Hippocampal formation (tissue), 2 donors: ENCODE data around the gene LRCOL1.
A peak's percentile ranks its signal among the peaks of the same experiment; 100 is the strongest.
"Not testable (repeated sequence)": the region's sequence is repeated elsewhere in the genome, so short reads cannot be mapped to it uniquely, and the experiment has no call there.

Experiments
- DNase-seq, 2 donors: peaks; one replicate each; lab custom pipeline; 2025; lab: John Stamatoyannopoulos, UW

LRCOL1 gene

DNA sequence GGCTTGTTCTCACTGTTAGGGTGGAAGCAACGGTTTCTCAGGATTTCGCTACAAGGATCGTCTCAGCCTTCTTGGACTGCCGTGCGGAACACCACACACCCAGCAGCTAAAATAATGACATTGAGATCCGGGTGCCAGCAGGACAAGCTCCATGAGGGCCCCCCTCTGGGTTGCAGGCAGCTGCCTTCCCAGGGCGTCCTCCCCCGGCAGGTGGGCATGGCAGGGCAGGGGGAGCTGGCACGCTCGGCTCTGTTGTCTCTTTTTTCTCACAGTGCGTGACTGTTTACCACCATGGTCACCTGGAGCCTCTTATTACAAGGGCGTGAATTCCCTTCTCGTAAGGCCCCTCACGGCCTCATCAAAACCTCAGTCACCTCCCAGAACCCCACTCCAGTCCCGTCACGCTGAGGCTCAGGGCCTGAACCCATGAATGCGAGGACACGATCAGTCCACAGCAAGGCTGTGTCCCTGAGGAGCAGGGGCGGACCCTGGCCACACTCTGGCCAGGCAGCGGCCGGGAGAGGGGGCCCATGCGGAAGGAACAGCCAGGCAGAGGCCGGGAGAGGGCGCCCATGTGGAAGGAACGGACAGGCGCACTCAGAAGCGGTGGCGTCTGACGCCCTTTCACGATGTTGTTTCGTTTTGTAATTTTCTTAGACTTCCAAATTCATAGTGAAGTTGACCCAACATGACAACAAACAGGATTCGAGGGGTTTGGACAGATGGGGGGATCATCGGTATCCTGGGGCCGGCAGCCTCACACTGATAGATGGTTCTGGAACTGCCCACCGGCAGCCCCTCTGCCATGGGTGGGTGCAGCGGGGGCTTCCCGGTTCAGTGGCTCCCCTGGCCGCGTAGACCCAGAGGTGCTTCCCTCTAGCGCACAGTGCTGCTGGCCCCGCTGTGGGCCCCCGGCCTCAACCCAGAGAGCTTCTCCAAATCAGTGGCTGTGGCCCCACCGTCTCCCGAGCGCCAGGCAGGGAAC, 10.0 kb downstream of the LRCOL1 start:
- DNase-seq = peak; percentile 9 to 26

- not testable (repeated sequence) for DNase-seq
These were observed 10.9 kb downstream of the LRCOL1 start for GRCh38 chr12:132599502-132599901.

DNA sequence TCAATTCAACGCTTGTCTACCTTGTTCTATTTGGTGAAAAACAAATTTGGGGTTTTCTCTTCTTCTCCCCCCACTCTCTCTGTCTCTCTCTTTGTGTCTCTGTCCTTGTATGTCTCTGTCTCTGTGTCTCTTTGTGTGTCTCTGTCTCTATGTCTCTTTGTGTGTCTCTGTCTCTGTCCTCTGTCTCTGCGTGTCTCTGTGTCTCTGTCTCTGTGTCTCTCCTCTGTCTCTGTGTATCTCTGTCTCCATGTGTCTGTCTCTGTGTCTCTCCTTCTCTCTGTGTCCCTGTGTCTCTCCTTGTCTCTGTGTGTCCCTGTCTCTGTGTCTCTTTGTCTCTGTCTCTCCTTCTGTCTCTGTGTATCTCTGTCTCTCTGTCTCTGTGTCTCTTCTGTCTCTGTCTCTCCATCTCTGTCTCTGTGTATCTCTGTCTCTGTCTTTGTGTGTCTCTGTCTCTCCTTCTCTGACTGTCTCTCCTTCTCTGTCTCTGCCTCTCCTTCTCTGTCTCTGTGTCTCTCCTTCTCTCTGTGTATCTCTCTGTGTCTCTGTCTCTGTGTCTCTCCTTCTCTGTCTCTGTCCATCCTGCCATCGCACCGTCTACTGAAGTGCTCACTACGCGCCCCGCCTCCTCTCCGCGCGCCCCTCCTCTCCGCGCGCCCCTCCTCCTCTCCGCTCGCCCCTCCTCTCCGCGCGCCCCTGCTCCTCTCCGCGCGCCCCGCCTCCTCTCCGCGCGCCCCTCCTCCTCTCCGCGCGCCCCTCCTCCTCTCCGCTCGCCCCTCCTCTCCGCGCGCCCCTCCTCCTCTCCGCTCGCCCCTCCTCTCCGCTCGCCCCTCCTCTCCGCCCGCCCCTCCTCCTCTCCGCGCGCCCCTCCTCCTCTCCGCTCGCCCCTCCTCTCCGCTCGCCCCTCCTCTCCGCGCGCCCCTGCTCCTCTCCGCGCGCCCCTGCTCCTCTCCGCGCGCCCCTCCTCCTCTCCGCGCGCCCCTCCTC, 12.8 kb downstream of the LRCOL1 start:
- no peak for DNase-seq

GRCh38 chr12:132596016-132596415, 14.4 kb downstream of the LRCOL1 start:
- DNase-seq = no peak

DNA sequence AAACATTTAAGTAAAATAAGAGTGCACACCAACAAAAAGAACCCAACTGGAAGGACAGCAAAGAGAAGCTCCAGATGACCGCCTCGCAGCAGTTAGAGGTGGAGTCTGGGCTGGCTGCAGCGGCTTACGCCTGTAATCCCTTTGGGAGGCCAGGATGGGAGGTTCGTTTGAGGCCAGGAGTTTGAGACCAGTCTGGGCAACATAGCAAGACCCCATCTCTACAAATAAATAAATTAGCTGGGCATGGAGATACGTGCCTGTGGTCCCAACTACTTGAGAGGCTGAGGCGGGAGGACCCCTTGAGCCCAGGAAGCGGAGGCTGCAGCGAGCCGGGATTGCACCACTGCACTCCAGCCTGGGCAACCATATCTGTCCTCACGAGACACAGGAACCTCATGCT, 15.2 kb downstream of the LRCOL1 start:
- DNase-seq = no peak

DNA sequence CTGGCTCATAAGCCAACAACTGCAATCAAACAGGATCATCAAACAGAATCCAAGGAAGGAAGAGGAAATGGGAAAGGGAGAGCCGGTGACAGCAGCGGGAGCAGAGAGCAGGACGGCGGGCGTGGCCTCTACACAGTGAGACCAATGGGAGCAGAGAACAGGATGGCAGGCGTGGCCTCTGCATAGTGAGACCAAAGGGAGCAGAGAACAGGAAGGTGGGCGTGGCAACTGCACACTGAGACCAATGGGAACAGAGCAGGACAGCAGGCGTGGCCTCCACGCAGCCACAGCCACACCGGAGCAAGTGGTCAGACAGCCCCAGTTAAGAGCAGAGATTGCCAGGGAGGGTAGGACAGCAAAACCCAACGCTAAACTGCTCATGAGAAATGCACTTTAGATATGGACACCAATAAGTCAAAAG, 16.4 kb downstream of the LRCOL1 start:
- peak; percentile 75 to 82 for DNase-seq

GRCh38 chr12:132593521-132593920, 16.9 kb downstream of the LRCOL1 start:
- DNase-seq = no peak

- DNase-seq = no peak
These were observed 17.3 kb downstream of the LRCOL1 start for GRCh38 chr12:132593071-132593470.

GRCh38 chr12:132592282-132592970, 18.0 kb downstream of the LRCOL1 start:
- no peak for DNase-seq

GRCh38 chr12:132591107-132591935, 19.1 kb downstream of the LRCOL1 start:
- no peak for DNase-seq

DNA sequence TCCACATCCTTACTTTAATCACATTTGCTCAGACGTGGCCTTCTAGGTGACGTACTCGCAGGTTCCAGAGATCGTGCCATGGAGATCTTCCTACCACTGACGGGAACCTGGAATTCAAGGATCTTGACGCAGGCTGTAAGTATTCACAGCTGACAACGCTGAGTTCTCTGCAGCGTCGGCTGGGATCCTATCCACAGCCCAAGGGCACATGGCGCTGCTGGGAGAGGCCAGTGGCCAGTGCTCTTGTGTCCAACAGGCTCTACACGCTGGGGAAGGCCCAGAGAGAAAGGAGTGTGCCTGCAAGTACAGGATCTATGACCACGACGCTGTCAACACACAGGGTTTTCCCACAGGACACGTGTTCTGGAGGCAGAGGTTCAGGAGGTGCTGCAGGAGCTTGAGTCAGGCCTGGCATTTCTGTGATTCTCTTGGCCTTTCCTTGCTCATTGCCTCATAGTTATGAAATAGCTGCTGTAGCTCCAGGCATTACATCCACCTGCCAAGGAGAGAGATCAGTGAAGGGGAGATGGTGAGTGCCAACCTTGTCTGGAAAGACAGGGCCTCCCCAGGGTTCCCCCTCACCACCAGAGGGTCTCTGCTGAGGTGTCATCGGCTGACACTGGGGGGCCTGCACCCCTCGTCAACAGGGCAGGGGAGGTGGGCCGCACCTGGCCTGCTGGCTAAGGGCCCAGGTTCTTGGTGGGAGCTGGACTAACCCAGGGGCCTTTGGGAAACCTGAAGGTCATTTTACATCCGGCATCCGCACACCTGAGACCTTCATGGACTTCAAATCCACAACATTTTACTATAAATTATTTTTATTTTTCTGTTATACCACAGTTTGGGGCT, 21.3 kb downstream of the LRCOL1 start:
- DNase-seq = no peak

DNA sequence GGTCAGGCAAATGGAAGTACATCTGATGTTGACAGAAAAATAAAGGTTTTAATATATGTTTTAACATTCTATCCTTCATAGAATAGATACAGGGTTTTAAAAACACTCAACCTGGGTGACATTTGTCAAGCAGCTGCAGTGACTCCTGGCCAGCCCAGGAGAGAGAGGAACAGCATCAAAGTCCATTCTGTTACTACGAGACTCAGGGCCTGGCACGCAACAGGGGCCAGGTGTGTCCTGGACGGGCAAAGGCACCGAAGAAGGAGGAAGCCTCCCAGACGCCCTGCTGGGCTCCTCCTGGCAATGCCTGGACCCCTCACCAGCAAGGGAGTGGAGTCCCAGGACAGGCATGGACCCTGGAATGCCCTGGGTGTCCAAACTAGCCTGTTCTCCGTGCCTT, 22.1 kb downstream of the LRCOL1 start:
- no peak for DNase-seq

- DNase-seq = no peak
These were observed 22.6 kb downstream of the LRCOL1 start for GRCh38 chr12:132587781-132588180.

DNA sequence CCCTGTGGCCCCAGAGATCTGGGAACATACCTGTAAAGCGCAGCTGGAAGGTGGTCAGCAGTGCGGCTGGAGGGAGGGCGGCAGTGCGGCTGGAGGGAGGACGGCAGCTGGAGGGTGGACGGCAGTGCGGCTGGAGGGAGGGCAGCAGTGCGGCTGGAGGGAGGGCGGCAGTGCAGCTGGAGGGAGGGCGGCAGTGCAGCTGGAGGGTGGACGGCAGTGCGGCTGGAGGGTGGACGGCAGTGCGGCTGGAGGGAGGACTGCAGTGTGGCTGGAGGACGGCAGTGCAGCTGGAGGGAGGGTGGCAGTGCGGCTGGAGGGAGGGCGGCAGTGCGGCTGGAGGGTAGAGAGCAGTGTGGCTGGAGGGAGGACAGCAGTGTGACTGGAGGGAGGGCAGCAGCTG, 23.5 kb downstream of the LRCOL1 start:
- DNase-seq = no peak

GRCh38 chr12:132585177-132585576, 25.2 kb downstream of the LRCOL1 start:
- no peak for DNase-seq

DNA sequence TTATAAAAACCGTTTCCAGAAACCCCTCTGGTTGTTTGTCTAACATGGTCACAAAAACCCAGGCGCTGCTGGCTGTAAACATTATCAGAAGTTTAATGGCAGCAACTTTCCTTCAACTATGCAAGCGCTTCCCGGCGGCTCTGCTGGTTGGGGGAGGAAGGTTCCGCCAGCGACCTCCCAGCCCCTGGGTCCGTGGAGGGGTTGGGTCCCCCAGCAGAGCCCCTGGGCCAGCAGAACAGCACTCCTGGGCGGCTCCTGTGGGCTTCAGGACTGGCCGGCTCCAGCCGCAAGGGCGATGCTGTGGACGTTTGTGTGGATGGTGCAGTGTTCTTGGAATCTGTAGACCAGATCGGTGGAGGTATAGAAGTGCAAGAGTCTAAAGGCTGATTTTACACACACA, 26.0 kb downstream of the LRCOL1 start:
- DNase-seq = no peak

- no peak for DNase-seq
These were observed 26.6 kb downstream of the LRCOL1 start for GRCh38 chr12:132583736-132584135.

DNA sequence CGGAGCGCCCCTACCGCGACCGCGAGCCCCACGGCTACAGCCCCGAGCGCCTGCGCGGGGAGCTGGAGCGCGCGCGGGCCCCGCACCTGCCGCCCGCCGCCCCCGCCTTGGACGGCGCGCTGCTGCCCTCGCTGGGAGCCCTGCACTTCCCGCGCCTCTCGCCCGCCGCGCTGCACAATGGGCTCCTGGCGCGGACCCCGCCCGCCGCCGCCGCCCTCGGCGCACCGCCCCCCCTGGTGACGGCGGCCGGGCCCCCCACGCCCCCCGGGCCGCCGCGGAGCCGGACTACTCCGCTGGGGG, 27.0 kb downstream of the LRCOL1 start:
- DNase-seq = no peak

GRCh38 chr12:132582582-132583410, 27.6 kb downstream of the LRCOL1 start:
- DNase-seq = no peak
